Muscle of leg (tissue), 16 donors: ENCODE results near the gene GNS. TPM values are rescaled to one million over a fixed set of nuclear protein-coding genes. Genes with fewer than 3 reads are reported as not detected.
"Not testable (repeated sequence)": the region's sequence is repeated elsewhere in the genome, so short reads cannot be mapped to it uniquely, and the experiment has no call there.

Experiments
- DNase-seq: peaks from one replicate; pipeline ENCODE4 v3.0.0; 2013
- H3K27ac ChIP-seq: one replicate; pipeline ENCODE4 v1.5.1; 2013; ENCODE audit warnings: mild to moderate bottlenecking, low read length, control low read depth
- H3K27me3 ChIP-seq: one replicate; pipeline ENCODE4 v1.6.1; 2013; ENCODE audit warnings: low read length; ENCODE audit not compliant: control insufficient read depth, insufficient read depth
- H3K36me3 ChIP-seq: one replicate; pipeline ENCODE4 v1.6.1; 2013; ENCODE audit warnings: low read length; ENCODE audit not compliant: control insufficient read depth, insufficient read depth
- H3K4me1 ChIP-seq: one replicate; pipeline ENCODE4 v1.6.1; 2013; ENCODE audit warnings: low read length; ENCODE audit not compliant: control insufficient read depth, insufficient read depth
- H3K4me3 ChIP-seq: one replicate; pipeline ENCODE4 v1.5.1; 2013; ENCODE audit warnings: low read length, control low read depth
- H3K9me3 ChIP-seq: replicated peaks from 2 replicates; pipeline ENCODE4 v1.6.1; 2013; ENCODE audit warnings: low read depth, low read length; ENCODE audit not compliant: control insufficient read depth
- WGBS: methylation state at CpG from one replicate; pipeline ENCODE4 v1.1.5; 2013; ENCODE audit warnings: missing lambda C conversion rate; ENCODE audit not compliant: insufficient coverage; 5-methylcytosine and 5-hydroxymethylcytosine counted together
- long read RNA-seq, 11 donors: transcript quantifications; one replicate each; lab custom pipeline, GENCODE V29; 2026
- polyA plus RNA-seq, 8 donors: library from polyadenylated mRNA; unstranded; fragments of 120-200 nt; gene quantifications; one replicate each; pipeline versions ENCODE4 v1.2.1 to v1.2.3, GENCODE V29; 2013; ENCODE audit warnings: inconsistent platforms in 1 of 8, low replicate concordance in 1 of 8; ENCODE audit not compliant: insufficient read length in 8 of 8, insufficient read depth in 1 of 8
- total RNA-seq: library from RNA; stranded (reverse); fragments of 120-200 nt; gene quantifications from one replicate; pipeline ENCODE4 v1.2.4, GENCODE V29; 2013

Gene GNS
- total RNA-seq: 65.7 TPM
- 10 to 100 TPM; 52.3 to 85.0 (median 68.7) TPM for polyA plus RNA-seq
- long read RNA-seq, donor 1, full-length matches to known transcripts: 9 of 9 reads
- long read RNA-seq, donor 1, partial matches to known transcripts: 0 of 9 reads
- long read RNA-seq, donor 1, other reads (novel, unspliced or antisense): 0 of 9 reads
- long read RNA-seq, donor 2, full-length matches to known transcripts: 2 of 2 reads
- long read RNA-seq, donor 2, partial matches to known transcripts: 0 of 2 reads
- long read RNA-seq, donor 2, other reads (novel, unspliced or antisense): 0 of 2 reads
- long read RNA-seq, donor 3, full-length matches to known transcripts: 13 of 19 reads
- long read RNA-seq, donor 3, partial matches to known transcripts: 6 of 19 reads
- long read RNA-seq, donor 3, other reads (novel, unspliced or antisense): 0 of 19 reads
- long read RNA-seq, donor 4, full-length matches to known transcripts: 7 of 24 reads
- long read RNA-seq, donor 4, partial matches to known transcripts: 17 of 24 reads
- long read RNA-seq, donor 4, other reads (novel, unspliced or antisense): 0 of 24 reads
- long read RNA-seq, donor 5, full-length matches to known transcripts: 18 of 75 reads
- long read RNA-seq, donor 5, partial matches to known transcripts: 57 of 75 reads
- long read RNA-seq, donor 5, other reads (novel, unspliced or antisense): 0 of 75 reads
- long read RNA-seq, donor 6, full-length matches to known transcripts: 7 of 47 reads
- long read RNA-seq, donor 6, partial matches to known transcripts: 40 of 47 reads
- long read RNA-seq, donor 6, other reads (novel, unspliced or antisense): 0 of 47 reads
- long read RNA-seq, donor 7, full-length matches to known transcripts: 11 of 20 reads
- long read RNA-seq, donor 7, partial matches to known transcripts: 9 of 20 reads
- long read RNA-seq, donor 7, other reads (novel, unspliced or antisense): 0 of 20 reads
- long read RNA-seq, donor 8, full-length matches to known transcripts: 16 of 53 reads
- long read RNA-seq, donor 8, partial matches to known transcripts: 37 of 53 reads
- long read RNA-seq, donor 8, other reads (novel, unspliced or antisense): 0 of 53 reads
- long read RNA-seq, donor 9, full-length matches to known transcripts: 5 of 11 reads
- long read RNA-seq, donor 9, partial matches to known transcripts: 6 of 11 reads
- long read RNA-seq, donor 9, other reads (novel, unspliced or antisense): 0 of 11 reads
- long read RNA-seq, donor 10, full-length matches to known transcripts: 16 of 35 reads
- long read RNA-seq, donor 10, partial matches to known transcripts: 19 of 35 reads
- long read RNA-seq, donor 10, other reads (novel, unspliced or antisense): 0 of 35 reads
- long read RNA-seq, donor 11, full-length matches to known transcripts: 7 of 23 reads
- long read RNA-seq, donor 11, partial matches to known transcripts: 16 of 23 reads
- long read RNA-seq, donor 11, other reads (novel, unspliced or antisense): 0 of 23 reads

GRCh38 chr12:64759035-64759894 is at the start of gene GNS:
GNS (minus strand) TSS chr12:64759406; CDS start chr12:64759276, 130 bp downstream.
- H3K9me3 ChIP-seq: no peaks in the 10 kb centered on the region
- WGBS: under 1% methylated on average over 62 of the region's 67 CpGs
- peaks cover 4% of the 10 kb centered on the region for H3K36me3 ChIP-seq
- H3K4me3 ChIP-seq: peak within 1 kb of the TSS; percentile 99
- peak; percentile 98 for DNase-seq
- peak within 1 kb of the TSS; percentile 92 for H3K27ac ChIP-seq
- H3K4me1 ChIP-seq: peaks cover 7% of the 10 kb centered on the region
- no peaks in the 10 kb centered on the region for H3K27me3 ChIP-seq

GRCh38 chr12:64808110-64808509 is 48.9 kb upstream of the GNS start:
- Histone ChIP-seq H3K9me3 (no peaks in the 10 kb centered on the region), H3K27me3 (no peaks in the 10 kb centered on the region), H3K4me1 (no peaks in the 10 kb centered on the region), H3K36me3 (no peaks in the 10 kb centered on the region), H3K27ac (no peak overlapping the region), H3K4me3 (no peak overlapping the region)
- DNase-seq: no peak
- WGBS: 49% methylated on average over 5 of the region's 5 CpGs

- Histone ChIP-seq H3K36me3 (no peaks in the 10 kb centered on the region), H3K4me3 (no peak overlapping the region), H3K27me3 (no peaks in the 10 kb centered on the region), H3K4me1 (no peaks in the 10 kb centered on the region), H3K9me3 (no peaks in the 10 kb centered on the region), H3K27ac (no peak overlapping the region)
- WGBS: no CpG with 5 or more reads among the region's 7 CpGs
- no peak for DNase-seq
These were observed 47.6 kb upstream of the GNS start for GRCh38 chr12:64806593-64807460.

- Histone ChIP-seq H3K9me3 (no peaks in the 10 kb centered on the region), H3K27me3 (no peaks in the 10 kb centered on the region), H3K4me1 (no peaks in the 10 kb centered on the region), H3K36me3 (no peaks in the 10 kb centered on the region), H3K4me3 (no peak overlapping the region), H3K27ac (no peak overlapping the region)
- DNase-seq: no peak
- 67% methylated on average over 1 of the region's 2 CpGs for WGBS
These were observed 47.0 kb upstream of the GNS start for GRCh38 chr12:64806173-64806572.

- DNase-seq: peak; percentile 18
- 3% methylated on average over 4 of the region's 8 CpGs for WGBS
- not testable (repeated sequence) for H3K27ac ChIP-seq, H3K9me3 ChIP-seq, H3K27me3 ChIP-seq, H3K36me3 ChIP-seq, H3K4me1 ChIP-seq, H3K4me3 ChIP-seq
These were observed 43.1 kb upstream of the GNS start for GRCh38 chr12:64802180-64802775.

- Histone ChIP-seq H3K4me1 (no peaks in the 10 kb centered on the region), H3K27me3 (no peaks in the 10 kb centered on the region), H3K36me3 (no peaks in the 10 kb centered on the region), H3K4me3 (no peak overlapping the region), H3K27ac (no peak overlapping the region), H3K9me3 (no peaks in the 10 kb centered on the region)
- WGBS: no CpG with 5 or more reads among the region's 2 CpGs
- DNase-seq: no peak
These were observed 42.2 kb upstream of the GNS start for GRCh38 chr12:64801381-64801780.

GRCh38 chr12:64800640-64801039 is 41.4 kb upstream of the GNS start:
- H3K4me3 ChIP-seq: no peak overlapping the region
- no peaks in the 10 kb centered on the region for H3K9me3 ChIP-seq
- H3K36me3 ChIP-seq: no peaks in the 10 kb centered on the region
- H3K4me1 ChIP-seq: no peaks in the 10 kb centered on the region
- 65% methylated on average over 2 of the region's 5 CpGs for WGBS
- no peaks in the 10 kb centered on the region for H3K27me3 ChIP-seq
- no peak for DNase-seq
- H3K27ac ChIP-seq: no peak overlapping the region

- no peak overlapping the region for H3K4me3 ChIP-seq
- H3K4me1 ChIP-seq: no peaks in the 10 kb centered on the region
- H3K27ac ChIP-seq: no peak overlapping the region
- no peaks in the 10 kb centered on the region for H3K27me3 ChIP-seq
- H3K36me3 ChIP-seq: no peaks in the 10 kb centered on the region
- H3K9me3 ChIP-seq: no peaks in the 10 kb centered on the region
- no peak for DNase-seq
These were observed 39.0 kb upstream of the GNS start for GRCh38 chr12:64798165-64798564.
